GM19395 (cell line): ENCODE measurements around the gene FOXRED2.
"Not testable (repeated sequence)": the region's sequence is repeated elsewhere in the genome, so short reads cannot be mapped to it uniquely, and the experiment has no call there.

Source experiments
- ATAC-seq: cut with Tn5 transposase; IDR thresholded peaks from one replicate; pipeline ENCODE4 v1.9.1; 2021; ENCODE audit warnings: mild to moderate bottlenecking, moderate library complexity; ENCODE audit not compliant: unreplicated experiment

Gene FOXRED2

GRCh38 chr22:36470994-36471331 is 35.9 kb downstream of the FOXRED2 start:
- ATAC-seq, result no peak

DNA sequence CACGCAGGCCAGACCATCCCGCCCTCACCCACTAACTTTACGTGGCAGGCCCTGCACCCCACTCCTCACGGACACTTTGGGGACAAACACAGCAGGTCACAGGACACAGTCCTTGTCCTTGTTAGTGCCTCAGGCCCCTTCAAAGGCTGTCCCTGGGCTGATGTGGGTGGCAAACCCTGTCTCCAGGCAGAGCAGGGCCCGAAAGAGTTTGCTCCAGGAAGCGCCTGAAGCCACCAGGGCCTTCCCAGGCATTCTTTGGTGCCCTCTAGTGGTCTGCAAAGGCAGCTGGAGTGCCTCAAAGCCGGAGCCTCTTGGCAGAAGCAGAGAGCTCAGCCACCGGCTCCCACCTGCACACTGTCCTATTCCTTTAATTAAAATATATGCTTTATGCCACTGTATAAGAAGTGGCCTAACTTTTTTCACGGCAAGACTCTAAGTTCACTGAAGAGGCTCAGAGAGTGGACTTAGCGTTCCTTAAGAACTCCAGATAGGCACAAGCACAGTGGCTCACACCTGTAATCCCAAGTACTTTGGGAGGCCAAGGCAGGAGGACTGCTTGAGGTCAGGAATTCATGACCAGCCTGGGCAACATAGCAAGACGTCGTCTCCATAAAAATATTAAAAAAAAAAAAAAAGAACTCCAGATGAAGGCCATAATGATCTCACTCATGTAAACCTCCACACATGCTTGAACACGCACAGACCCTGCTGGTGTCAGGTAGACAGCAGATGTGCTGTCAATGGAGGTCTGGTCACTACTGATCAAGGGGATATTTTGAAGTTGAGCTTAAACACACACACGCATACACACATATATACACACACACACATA is 36.5 kb downstream of the FOXRED2 start:
- no peak for ATAC-seq

GRCh38 chr22:36469094-36469710 is 37.6 kb downstream of the FOXRED2 start:
- no peak for ATAC-seq

- no peak for ATAC-seq
Measured at GRCh38 chr22:36467946-36468345, 38.9 kb downstream of the FOXRED2 start.

DNA sequence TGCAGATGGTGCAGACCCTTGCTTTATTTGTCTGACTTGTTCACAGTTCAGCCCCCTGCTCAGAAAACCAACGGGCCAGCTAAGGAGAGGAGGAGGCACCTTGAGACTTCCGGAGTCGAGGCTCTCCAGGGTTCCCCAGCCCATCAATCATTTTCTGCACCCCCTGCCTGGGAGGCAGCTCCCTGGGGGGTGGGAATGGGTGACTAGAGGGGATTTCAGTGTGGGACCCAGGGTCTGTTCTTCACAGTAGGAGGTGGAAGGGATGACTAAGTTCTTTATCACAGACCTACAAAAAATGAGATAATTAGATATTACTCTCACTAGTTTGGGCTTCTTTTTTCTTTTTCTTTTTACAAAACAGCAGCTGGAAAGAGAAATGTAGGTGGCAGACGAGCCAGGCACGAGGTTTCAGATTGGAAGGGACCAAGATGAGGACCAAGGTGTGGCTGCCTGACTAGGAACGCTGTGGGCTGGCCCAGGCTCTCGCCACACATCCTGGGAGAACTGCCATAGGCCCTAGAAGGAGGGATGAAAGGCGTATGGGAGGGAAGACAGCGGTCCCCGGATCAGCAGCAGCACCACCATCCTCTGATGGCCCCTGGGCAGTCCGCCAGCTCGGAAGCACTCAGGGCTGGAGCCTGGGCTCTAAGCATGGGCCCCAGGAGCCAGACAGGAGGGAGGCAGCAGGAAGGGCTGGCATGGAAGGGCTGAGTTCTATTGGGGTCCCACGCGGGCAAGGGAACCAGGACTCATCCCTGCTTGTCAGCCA is 39.6 kb downstream of the FOXRED2 start:
- no peak for ATAC-seq

DNA sequence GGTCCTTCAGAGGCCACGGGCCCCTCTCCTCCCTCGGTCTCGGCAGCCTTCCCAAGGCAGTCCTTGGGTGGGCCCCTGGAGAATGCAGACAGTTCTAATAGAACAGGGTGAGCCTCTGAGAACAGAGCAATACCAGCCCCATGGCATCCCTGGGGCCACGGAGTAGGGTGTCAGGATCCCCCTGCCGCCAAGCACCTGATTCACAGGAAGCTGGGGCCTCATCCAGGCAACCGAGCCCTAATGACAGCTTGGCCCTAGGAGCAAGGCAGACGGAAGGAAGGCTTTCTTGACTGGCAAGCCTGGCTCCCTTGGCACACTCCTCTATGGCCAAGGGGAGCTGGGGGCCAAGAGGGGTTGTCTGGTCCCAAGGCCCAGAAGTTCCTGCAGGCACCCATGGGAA is 40.6 kb downstream of the FOXRED2 start:
- ATAC-seq, result no peak

DNA sequence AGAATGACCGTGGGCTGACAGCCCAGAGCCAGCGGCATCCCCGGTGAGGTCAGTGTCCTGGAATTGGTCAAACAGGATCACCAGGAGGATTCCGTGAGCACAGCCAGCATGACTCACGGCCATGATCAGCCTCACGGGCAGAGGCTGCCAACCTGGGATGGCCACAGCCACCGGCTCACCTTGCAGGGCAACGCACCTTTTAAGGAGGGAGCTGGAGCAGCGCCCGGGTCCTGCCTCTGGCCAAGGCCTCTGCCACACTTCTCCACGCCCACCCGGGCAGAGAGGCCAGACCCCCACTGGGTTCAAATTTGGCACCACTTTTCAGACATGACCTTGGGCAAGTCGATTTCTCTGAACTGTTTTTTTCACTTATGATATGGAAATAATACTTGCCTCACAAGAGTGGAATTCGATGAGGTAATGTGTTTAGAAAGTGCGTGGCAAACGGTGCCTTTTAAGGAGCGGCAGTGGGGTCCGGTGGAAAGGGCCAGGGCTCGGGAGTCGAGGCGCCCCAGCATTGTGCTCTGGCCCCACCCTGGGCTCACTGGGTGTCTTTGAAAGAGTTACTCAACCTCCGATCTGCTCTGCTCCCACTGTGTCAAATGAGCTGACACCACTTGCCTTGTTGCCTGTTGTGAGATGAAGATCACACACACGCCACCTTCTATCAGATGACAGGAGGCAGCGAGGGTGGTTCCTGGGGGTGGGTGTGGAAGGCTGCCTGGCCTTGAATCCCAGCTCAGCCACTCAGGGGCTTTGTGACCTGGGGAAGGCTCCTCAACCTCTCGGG is 41.4 kb downstream of the FOXRED2 start:
- ATAC-seq, result no peak

DNA sequence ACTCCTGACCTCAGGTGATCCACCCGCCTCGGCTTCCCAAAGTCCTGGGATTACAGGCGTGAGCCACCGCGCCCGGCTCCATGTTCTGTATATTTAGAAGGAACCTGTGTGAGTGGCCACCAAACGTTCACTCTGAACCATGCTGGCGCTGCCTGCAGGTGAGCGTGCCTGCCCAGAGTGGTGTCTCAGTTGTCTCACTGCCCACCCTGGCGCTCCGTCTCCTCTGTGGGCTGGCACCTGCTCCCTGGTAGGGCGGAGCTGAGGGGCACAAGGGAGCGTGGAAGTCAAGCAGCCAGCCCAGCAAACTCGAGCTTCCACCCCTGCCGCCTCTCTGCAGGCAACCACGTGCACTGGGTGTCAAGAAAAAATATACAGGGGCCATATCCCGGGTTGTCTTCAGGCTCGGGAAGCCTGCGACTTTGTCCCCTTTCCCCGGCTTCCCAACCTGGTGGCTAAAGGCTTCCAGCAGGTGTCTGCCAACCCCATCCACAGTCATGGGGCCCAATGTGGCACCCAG is 42.1 kb downstream of the FOXRED2 start:
- no peak for ATAC-seq

DNA sequence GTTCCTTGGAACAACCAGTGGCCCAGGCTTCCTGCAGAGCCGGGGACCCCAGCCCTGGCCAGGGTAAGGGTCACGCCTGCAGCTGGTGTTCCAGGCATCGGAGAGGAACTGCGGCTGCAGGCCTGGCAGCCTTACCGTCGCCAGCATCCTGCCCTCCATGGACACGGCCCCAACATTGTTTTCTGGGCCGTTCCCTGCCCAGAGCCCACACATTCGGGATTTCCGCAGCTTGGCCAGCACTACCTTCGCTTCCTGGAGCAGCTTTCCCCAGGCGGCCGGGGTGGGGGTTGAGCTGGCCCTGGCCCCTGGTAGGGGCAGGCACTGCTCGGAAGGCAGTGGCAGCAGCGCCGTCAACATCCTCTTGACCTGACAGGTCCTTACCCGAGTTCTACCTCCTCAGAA is 43.1 kb downstream of the FOXRED2 start:
- no peak for ATAC-seq

- ATAC-seq, result no peak
Measured at GRCh38 chr22:36461665-36462649, 44.9 kb downstream of the FOXRED2 start.

DNA sequence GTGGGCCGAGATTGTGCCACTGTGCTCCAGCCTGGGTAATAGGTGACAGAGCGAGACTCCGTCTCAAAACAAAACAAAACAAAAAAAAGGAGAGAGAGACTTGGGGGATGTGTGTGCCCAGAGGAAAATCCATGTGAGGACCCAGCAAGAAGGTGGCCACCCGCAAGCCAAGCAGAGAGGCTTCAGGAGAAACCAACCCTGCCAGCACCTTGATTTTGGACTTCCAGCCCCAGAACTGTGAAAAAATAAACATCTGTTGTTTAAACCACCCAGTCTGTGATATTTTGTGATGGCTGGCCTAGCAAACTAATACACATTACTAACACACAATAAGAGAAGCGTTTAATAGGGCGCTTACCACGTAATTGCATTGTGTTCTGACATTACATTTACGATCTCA is 46.6 kb downstream of the FOXRED2 start:
- no peak for ATAC-seq

GRCh38 chr22:36457688-36458450 is 49.0 kb downstream of the FOXRED2 start:
- ATAC-seq, result no peak

DNA sequence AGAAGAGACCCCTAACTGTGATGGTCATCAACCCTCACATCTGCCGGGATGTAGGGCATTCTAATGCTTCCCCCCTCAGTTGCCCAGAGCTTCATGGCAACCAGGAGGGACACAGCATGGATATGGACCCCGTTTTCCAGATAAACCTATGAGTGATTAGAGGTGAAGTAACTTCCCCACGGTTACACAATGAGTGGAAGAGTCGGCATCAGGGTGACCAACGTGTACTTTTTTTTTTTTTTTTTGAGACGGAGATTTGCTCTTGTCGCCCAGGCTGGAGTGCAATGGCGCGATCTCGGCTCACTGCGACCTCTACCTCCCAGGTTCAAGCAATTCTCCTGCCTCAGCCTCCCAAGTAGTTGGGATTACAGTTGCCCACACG is 50.4 kb downstream of the FOXRED2 start:
- ATAC-seq, result no peak

- ATAC-seq, result no peak
Measured at GRCh38 chr22:36455571-36456463, 51.0 kb downstream of the FOXRED2 start.

- peak; percentile 54 for ATAC-seq
Measured at GRCh38 chr22:36454916-36455570, 51.8 kb downstream of the FOXRED2 start.

- no peak for ATAC-seq
Measured at GRCh38 chr22:36453855-36454378, 52.9 kb downstream of the FOXRED2 start.

DNA sequence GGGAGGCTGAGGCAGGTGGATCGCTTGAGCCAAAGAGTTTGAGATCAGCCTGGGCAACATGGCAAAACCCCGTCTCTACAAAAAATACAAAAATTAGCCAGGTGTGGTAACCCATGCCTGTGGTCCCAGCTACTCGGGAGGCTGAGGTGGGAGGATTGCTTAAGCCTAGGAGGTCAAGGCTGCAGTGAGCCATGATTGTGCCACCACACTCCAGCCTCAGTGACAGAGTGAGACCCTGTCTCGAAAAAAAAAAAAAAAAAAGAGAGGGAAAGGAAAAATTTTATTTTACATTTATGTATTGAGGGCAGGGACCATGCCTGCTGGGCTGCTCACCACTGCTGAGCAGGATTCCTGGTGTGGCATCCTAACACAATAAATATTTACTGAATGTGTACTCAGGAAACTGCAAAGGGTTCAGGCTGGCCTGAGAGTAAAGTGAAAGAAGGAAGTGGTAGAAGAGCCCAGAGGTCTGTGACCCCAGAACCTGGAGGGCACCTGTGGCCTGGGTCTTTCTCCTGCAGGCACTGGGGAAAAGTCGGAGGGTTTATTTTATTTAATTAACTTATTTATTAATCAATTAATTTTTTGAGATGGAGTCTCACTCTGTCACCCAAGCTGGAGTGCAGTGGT is 53.7 kb downstream of the FOXRED2 start:
- not testable (repeated sequence) for ATAC-seq
